Spleen (tissue), 11 donors: Measurements from ENCODE around the gene KLHL26. TPM values are rescaled to one million over a fixed set of nuclear protein-coding genes. Genes with fewer than 3 reads are reported as not detected.
"Not testable (repeated sequence)": the region's sequence is repeated elsewhere in the genome, so short reads cannot be mapped to it uniquely, and the experiment has no call there.

ENCODE experiments used
- DNase-seq: peaks from one replicate; pipeline ENCODE4 v3.0.0-alpha.2; 2020
- H3K27ac ChIP-seq, 8 donors: fragments of 200-600 bp; sonication (generic) in 7 of 8; 1 replicate in 4 of 8; 2 replicates in 4 of 8; pipeline versions ENCODE4 v1.5.0 to v1.8.0; 2016 to 2021; ENCODE audit warnings: inconsistent platforms in 4 of 8, mild to moderate bottlenecking in 4 of 8, moderate library complexity in 1 of 8
- H3K27me3 ChIP-seq, 7 donors: fragments of 200-600 bp; sonication (generic) in 6 of 7; replicated peaks in 1 of 7; 1 replicate in 4 of 7; 2 replicates in 3 of 7; pipeline versions ENCODE4 v1.5.0 to v1.8.0; 2016 to 2021; ENCODE audit warnings: inconsistent platforms in 3 of 7, mild to moderate bottlenecking in 1 of 7
- H3K36me3 ChIP-seq, 6 donors: fragments of 200-600 bp; sonication (generic) in 5 of 6; 1 replicate in 4 of 6; 2 replicates in 2 of 6; pipeline versions ENCODE4 v1.5.0 to v1.8.0; 2016 to 2021; ENCODE audit warnings: inconsistent platforms in 2 of 6
- H3K4me1 ChIP-seq, 6 donors: fragments of 200-600 bp; sonication (generic) in 5 of 6; 1 replicate in 3 of 6; 2 replicates in 3 of 6; pipeline versions ENCODE4 v1.5.0 to v1.8.0; 2016 to 2021; ENCODE audit warnings: inconsistent platforms in 3 of 6
- H3K4me3 ChIP-seq, 8 donors: fragments of 200-600 bp; sonication (generic) in 7 of 8; 1 replicate in 4 of 8; 2 replicates in 4 of 8; pipeline versions ENCODE4 v1.5.0 to v1.8.0; 2016 to 2021; ENCODE audit warnings: inconsistent platforms in 4 of 8, mild to moderate bottlenecking in 4 of 8, moderate library complexity in 2 of 8
- H3K9me3 ChIP-seq, 8 donors: fragments of 200-600 bp; sonication (generic) in 7 of 8; 1 replicate in 4 of 8; 2 replicates in 4 of 8; pipeline versions ENCODE4 v1.5.0 to v1.8.0; 2016 to 2021; ENCODE audit warnings: inconsistent platforms in 4 of 8
- CTCF ChIP-seq, 11 experiments: fragments of 200-600 bp in 7 of 11; fragments of 450-650 bp in 4 of 11; sonication (generic) in 4 of 11; IDR thresholded peaks in 8 of 11; conservative IDR thresholded peaks in 3 of 11; 1 replicate in 7 of 11; 2 replicates in 4 of 11; pipeline versions ENCODE4 v1.4.0 to v1.8.0; 2016 to 2021; ENCODE audit warnings: antibody characterized with exemption in 11 of 11, inconsistent platforms in 4 of 11, mild to moderate bottlenecking in 1 of 11
- POLR2A ChIP-seq, 3 donors: fragments of 450-650 bp; IDR thresholded peaks; one replicate each; pipeline ENCODE4 v1.5.1; 2017; ENCODE audit warnings: antibody characterized with exemption in 3 of 3, mild to moderate bottlenecking in 1 of 3
- POLR2AphosphoS5 ChIP-seq, 3 donors: sonication (generic); formaldehyde crosslinking; IDR thresholded peaks; one replicate each; pipeline ENCODE4 v1.5.1; 2017; ENCODE audit warnings: antibody characterized with exemption in 3 of 3
- WGBS, 5 donors: extraction: QIAGEN DNeasy Blood & Tissue Kit in 3 of 5; methylation state at CpG; one replicate each; pipeline versions ENCODE4 v1.1.5 to v1.1.7; 2013 to 2018; 5-methylcytosine and 5-hydroxymethylcytosine counted together
- intact Hi-C: fragments of 100-400 bp; cut with DNase I; formaldehyde crosslinking; loops from one replicate; pipeline ENCODE4 v1.15.0; 2023; ENCODE audit warnings: low total_unique reads
- polyA plus RNA-seq, 3 donors: library from polyadenylated mRNA; stranded (reverse); fragments of 200-250 nt; gene quantifications; one replicate each; pipeline ENCODE4 v1.2.1, GENCODE V29; 2013
- total RNA-seq, 7 donors: library from RNA; depleted of rRNA in 3 of 7; stranded (reverse); fragments of >200 nt in 3 of 7; fragmentation: NEBNext Ultra II Directional in 4 of 7; extraction: Animal tissue kit (Norgen Biotek cat#: 25700) in 4 of 7; gene quantifications; one replicate each; pipeline versions ENCODE4 v1.1.0 to v1.2.1, GENCODE V29; 2016 to 2021
- donor health status: healthy with polysubstance abuse.
- donor health status: DM: no; HTN: no; CAD: no; lungs with moderate emphysema.
- donor health status: DM: no; HTN: no; CAD: no.
- donor health status: Bipolar disorder and iron deficiency.
- donor health status: healthy.
- donor health status: DM: no; HTN: no; CAD: no.
- donor health status: DM: yes; HTN: yes; CAD: no.

The KLHL26 gene
- total and polyA plus RNA-seq, 10 donors, result 1.7 to 23.1 (median 7.2) TPM

DNA sequence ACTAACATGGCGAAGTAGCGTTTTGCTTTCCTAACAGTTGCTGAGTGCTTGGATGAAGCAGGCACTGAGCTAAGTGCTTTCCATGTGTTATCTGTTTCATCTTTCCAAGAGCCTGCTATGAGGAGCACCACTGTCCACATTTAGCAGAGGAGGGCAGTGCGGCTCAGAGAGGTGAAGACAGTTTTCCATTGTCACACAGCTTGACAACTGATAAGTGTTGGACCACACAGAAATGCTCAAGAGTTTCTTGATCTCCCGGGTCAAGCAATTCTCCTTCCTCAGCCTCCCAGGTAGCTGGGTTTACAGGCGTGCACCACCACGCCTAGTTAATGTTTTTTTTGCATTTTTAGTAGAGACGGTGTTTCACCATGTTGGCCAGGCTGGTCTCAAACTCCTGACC, 39.9 kb downstream of the KLHL26 start:
- DNase-seq, result no peak
- intact Hi-C loops, result no loop called here
- H3K36me3 ChIP-seq, result peaks cover 0 to 8% (median 2%) of the 10 kb centered on the region in 6 donors
- H3K4me3 ChIP-seq, result no peak overlapping the region
- TF ChIP-seq POLR2AphosphoS5 (IDR thresholded peaks at IDR 0.05), result no peak
- no peak for TF ChIP-seq POLR2A (IDR thresholded peaks at IDR 0.05)
- no peak for TF ChIP-seq CTCF (IDR thresholded peaks at IDR 0.05 in 8 of 11, conservative IDR thresholded peaks at IDR 0.05 in 3 of 11)
- peaks cover 0 to 23% (median 10%) of the 10 kb centered on the region in 6 donors for H3K4me1 ChIP-seq
- peaks cover 0 to 4% (median 0%) of the 10 kb centered on the region in 7 donors for H3K27me3 ChIP-seq
- WGBS, 5 donors, result 76 to 95% (median 81%) methylated on average over 7 of the region's 7 CpGs
- no peak overlapping the region for H3K27ac ChIP-seq
- H3K9me3 ChIP-seq, result no peaks in the 10 kb centered on the region

DNA sequence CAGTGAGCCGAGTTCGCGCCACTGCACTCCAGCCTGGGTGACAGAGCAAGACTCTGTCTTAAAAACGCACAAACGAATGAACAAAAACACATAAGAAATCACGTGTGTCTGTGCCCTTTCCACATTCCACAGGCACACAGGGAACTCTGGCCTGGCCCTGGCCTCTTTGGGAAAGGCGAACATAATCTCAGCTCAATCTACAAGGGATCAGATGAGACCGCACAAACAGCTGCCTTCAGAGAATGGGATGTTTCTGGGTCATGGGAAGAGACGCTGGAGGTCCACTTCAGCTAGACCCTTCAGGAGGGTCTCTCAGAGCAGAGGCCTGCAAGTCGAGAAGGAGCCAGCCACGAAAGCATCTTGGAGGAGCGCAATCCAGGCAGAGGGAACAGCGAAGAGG, 40.3 kb downstream of the KLHL26 start:
- H3K27ac ChIP-seq, result no peak overlapping the region
- intact Hi-C loops, result no loop called here
- H3K27me3 ChIP-seq, result peaks cover 0 to 4% (median 0%) of the 10 kb centered on the region in 7 donors
- 75 to 87% (median 82%) methylated on average over 13 of the region's 13 CpGs for WGBS, 5 donors
- no peak overlapping the region for H3K4me3 ChIP-seq
- H3K4me1 ChIP-seq, result peaks cover 0 to 25% (median 10%) of the 10 kb centered on the region in 6 donors
- H3K9me3 ChIP-seq, result no peaks in the 10 kb centered on the region
- TF ChIP-seq POLR2AphosphoS5 (IDR thresholded peaks at IDR 0.05) (no peak), CTCF (IDR thresholded peaks at IDR 0.05 in 8 of 11, conservative IDR thresholded peaks at IDR 0.05 in 3 of 11) (no peak), POLR2A (IDR thresholded peaks at IDR 0.05) (no peak)
- DNase-seq, result no peak
- H3K36me3 ChIP-seq, result peaks cover 0 to 4% (median 0%) of the 10 kb centered on the region in 6 donors

GRCh38 chr19:18680148-18680547, 43.3 kb downstream of the KLHL26 start:
- H3K36me3 ChIP-seq, H3K9me3 ChIP-seq, H3K27ac ChIP-seq, H3K27me3 ChIP-seq, DNase-seq, H3K4me3 ChIP-seq, intact Hi-C loops: not testable (repeated sequence)
- 88 to 100% (median 91%) methylated on average over 1 of the region's 1 CpG for WGBS, 5 donors
- H3K4me1 ChIP-seq, result peaks cover 10 to 49% (median 28%) of the 10 kb centered on the region in 6 donors

GRCh38 chr19:18682807-18683108, 45.9 kb downstream of the KLHL26 start:
- DNase-seq, result no peak
- intact Hi-C loops, result no loop called here
- H3K4me3 ChIP-seq, result peak overlapping the region; percentile 24 to 80 (median 59)
- H3K4me1 ChIP-seq, result peaks cover 10 to 65% (median 32%) of the 10 kb centered on the region in 6 donors
- no peak for TF ChIP-seq POLR2AphosphoS5 (IDR thresholded peaks at IDR 0.05)
- no peak for TF ChIP-seq CTCF (IDR thresholded peaks at IDR 0.05 in 8 of 11, conservative IDR thresholded peaks at IDR 0.05 in 3 of 11)
- TF ChIP-seq POLR2A (IDR thresholded peaks at IDR 0.05), result no peak
- H3K9me3 ChIP-seq, result no peaks in the 10 kb centered on the region
- H3K27ac ChIP-seq, result peak overlapping the region in 6 of 8 donors; percentile 71 to 93 (median 88)
- H3K36me3 ChIP-seq, result no peaks in the 10 kb centered on the region
- H3K27me3 ChIP-seq, result peaks cover 0 to 4% (median 0%) of the 10 kb centered on the region in 7 donors
- 56 to 67% (median 59%) methylated on average over 8 of the region's 8 CpGs for WGBS, 5 donors
